ENCODE data around the gene PGRMC2.
A peak's percentile ranks its signal among the peaks of the same experiment; 100 is the strongest.

The PGRMC2 gene

DNA sequence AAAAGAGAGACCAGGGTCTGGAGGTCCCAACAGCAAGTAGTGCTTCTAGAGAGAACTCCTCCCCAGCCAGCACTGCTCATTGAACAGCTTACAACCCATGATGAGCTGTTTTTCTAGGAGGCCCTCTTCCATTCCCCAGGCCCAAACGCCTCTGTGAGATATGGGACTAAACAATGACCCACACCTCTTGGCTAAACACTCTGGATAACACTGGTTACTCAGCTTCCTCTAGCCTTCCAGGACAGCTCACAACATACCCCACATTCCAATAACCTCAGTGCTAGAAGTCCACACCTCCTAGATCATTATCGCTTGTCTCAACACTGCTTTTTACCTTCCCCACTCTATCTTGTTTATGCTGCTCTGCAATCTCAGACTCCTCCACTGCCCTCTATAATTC lies 35.4 kb upstream of the PGRMC2 start:
- TF ChIP-seq FOXP2 (optimal IDR thresholded peaks at IDR 0.05; ENCODE audit: control extremely low read depth, extremely low read length, insufficient read depth) (no peak), EZH2 (IDR thresholded peaks at IDR 0.05) (no peak), POLR2AphosphoS5 (IDR thresholded peaks at IDR 0.05; ENCODE audit: borderline replicate concordance, low read depth, low read length) (no peak)
- Histone ChIP-seq H3K9me3 (ENCODE audit: low read depth, low read length) (no peaks in the 10 kb centered on the region), H3K9ac (ENCODE audit: insufficient read length) (no peak overlapping the region), H3K36me3 (ENCODE audit: insufficient read depth, low read length) (no peaks in the 10 kb centered on the region), H3K27ac (no peak overlapping the region), H3K4me3 (no peak overlapping the region)
- no peak for DNase-seq (ENCODE audit: low read depth, low spot score)

- Histone ChIP-seq H3K4me3 (no peak overlapping the region), H3K9ac (ENCODE audit: insufficient read length) (no peak overlapping the region), H3K9me3 (ENCODE audit: low read depth, low read length) (no peaks in the 10 kb centered on the region), H3K36me3 (ENCODE audit: insufficient read depth, low read length) (no peaks in the 10 kb centered on the region), H3K27ac (no peak overlapping the region)
- no peak for TF ChIP-seq FOXP2 (optimal IDR thresholded peaks at IDR 0.05; ENCODE audit: control extremely low read depth, extremely low read length, insufficient read depth)
- TF ChIP-seq POLR2AphosphoS5 (IDR thresholded peaks at IDR 0.05; ENCODE audit: borderline replicate concordance, low read depth, low read length) = no peak
- no peak for TF ChIP-seq EZH2 (IDR thresholded peaks at IDR 0.05)
- DNase-seq (ENCODE audit: low read depth, low spot score) = no peak
These were observed 34.7 kb upstream of the PGRMC2 start for GRCh38 chr4:128322311-128322710.

- no peak for DNase-seq (ENCODE audit: low read depth, low spot score)
- no peak overlapping the region for H3K9ac ChIP-seq (ENCODE audit: insufficient read length)
- H3K4me3 ChIP-seq = no peak overlapping the region
- no peak overlapping the region for H3K27ac ChIP-seq
- no peaks in the 10 kb centered on the region for H3K36me3 ChIP-seq (ENCODE audit: insufficient read depth, low read length)
- no peaks in the 10 kb centered on the region for H3K9me3 ChIP-seq (ENCODE audit: low read depth, low read length)
- TF ChIP-seq EZH2 (IDR thresholded peaks at IDR 0.05) = no peak
These were observed 33.0 kb upstream of the PGRMC2 start for GRCh38 chr4:128320656-128321055.

GRCh38 chr4:128315756-128316520 lies 28.3 kb upstream of the PGRMC2 start:
- Histone ChIP-seq H3K9me3 (ENCODE audit: low read depth, low read length) (no peaks in the 10 kb centered on the region), H3K4me3 (no peak overlapping the region), H3K9ac (ENCODE audit: insufficient read length) (no peak overlapping the region), H3K36me3 (ENCODE audit: insufficient read depth, low read length) (no peaks in the 10 kb centered on the region), H3K27ac (no peak overlapping the region)
- DNase-seq (ENCODE audit: low read depth, low spot score) = peak; percentile 92
- no peak for TF ChIP-seq FOXP2 (optimal IDR thresholded peaks at IDR 0.05; ENCODE audit: control extremely low read depth, extremely low read length, insufficient read depth)
- no peak for TF ChIP-seq EZH2 (IDR thresholded peaks at IDR 0.05)
- TF ChIP-seq POLR2AphosphoS5 (IDR thresholded peaks at IDR 0.05; ENCODE audit: borderline replicate concordance, low read depth, low read length) = peak; percentile 27; the same call in 1 of the 2 replicates

GRCh38 chr4:128311659-128312403 lies 24.2 kb upstream of the PGRMC2 start:
- H3K36me3 ChIP-seq (ENCODE audit: insufficient read depth, low read length) = no peaks in the 10 kb centered on the region
- no peaks in the 10 kb centered on the region for H3K9me3 ChIP-seq (ENCODE audit: low read depth, low read length)
- H3K4me3 ChIP-seq = no peak overlapping the region
- TF ChIP-seq POLR2AphosphoS5 (IDR thresholded peaks at IDR 0.05; ENCODE audit: borderline replicate concordance, low read depth, low read length) = no peak
- no peak overlapping the region for H3K27ac ChIP-seq
- DNase-seq (ENCODE audit: low read depth, low spot score) = no peak
- no peak overlapping the region for H3K9ac ChIP-seq (ENCODE audit: insufficient read length)

GRCh38 chr4:128310266-128310697 lies 22.7 kb upstream of the PGRMC2 start:
- no peak for DNase-seq (ENCODE audit: low read depth, low spot score)
- TF ChIP-seq FOXP2 (optimal IDR thresholded peaks at IDR 0.05; ENCODE audit: control extremely low read depth, extremely low read length, insufficient read depth) (no peak), POLR2AphosphoS5 (IDR thresholded peaks at IDR 0.05; ENCODE audit: borderline replicate concordance, low read depth, low read length) (no peak), EZH2 (IDR thresholded peaks at IDR 0.05) (no peak)
- no peak overlapping the region for H3K9ac ChIP-seq (ENCODE audit: insufficient read length)
- H3K9me3 ChIP-seq (ENCODE audit: low read depth, low read length) = no peaks in the 10 kb centered on the region
- no peaks in the 10 kb centered on the region for H3K36me3 ChIP-seq (ENCODE audit: insufficient read depth, low read length)
- H3K4me3 ChIP-seq = no peak overlapping the region
- no peak overlapping the region for H3K27ac ChIP-seq

GRCh38 chr4:128309585-128309984 lies 22.0 kb upstream of the PGRMC2 start:
- Histone ChIP-seq H3K27ac (no peak overlapping the region), H3K4me3 (no peak overlapping the region), H3K9ac (ENCODE audit: insufficient read length) (no peak overlapping the region), H3K9me3 (ENCODE audit: low read depth, low read length) (no peaks in the 10 kb centered on the region), H3K36me3 (ENCODE audit: insufficient read depth, low read length) (no peaks in the 10 kb centered on the region)
- no peak for TF ChIP-seq EZH2 (IDR thresholded peaks at IDR 0.05)
- TF ChIP-seq FOXP2 (optimal IDR thresholded peaks at IDR 0.05; ENCODE audit: control extremely low read depth, extremely low read length, insufficient read depth) = no peak
- TF ChIP-seq POLR2AphosphoS5 (IDR thresholded peaks at IDR 0.05; ENCODE audit: borderline replicate concordance, low read depth, low read length) = no peak
- no peak for DNase-seq (ENCODE audit: low read depth, low spot score)

DNA sequence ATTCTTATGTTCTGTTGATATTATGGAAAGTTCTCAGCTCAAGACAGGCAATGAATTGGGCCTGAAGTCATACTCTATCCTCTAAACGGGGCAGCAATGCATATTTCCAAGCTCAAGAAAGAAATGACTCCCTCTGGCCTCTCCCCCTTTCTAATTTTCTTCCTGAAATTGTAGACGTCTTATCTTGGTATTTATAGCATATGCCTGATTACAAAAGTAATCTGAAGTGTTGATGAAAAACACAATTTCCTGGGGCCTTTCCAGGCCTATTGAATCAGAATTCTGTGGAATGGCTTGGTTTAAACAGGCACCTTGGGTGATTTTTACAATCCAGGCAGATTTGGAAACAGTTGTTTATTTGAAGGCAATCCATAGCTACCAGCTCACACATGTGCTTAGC lies 21.4 kb upstream of the PGRMC2 start:
- Histone ChIP-seq H3K27ac (no peak overlapping the region), H3K9me3 (ENCODE audit: low read depth, low read length) (no peaks in the 10 kb centered on the region), H3K36me3 (ENCODE audit: insufficient read depth, low read length) (no peaks in the 10 kb centered on the region), H3K9ac (ENCODE audit: insufficient read length) (no peak overlapping the region), H3K4me3 (no peak overlapping the region)
- no peak for DNase-seq (ENCODE audit: low read depth, low spot score)
- no peak for TF ChIP-seq FOXP2 (optimal IDR thresholded peaks at IDR 0.05; ENCODE audit: control extremely low read depth, extremely low read length, insufficient read depth)
- TF ChIP-seq POLR2AphosphoS5 (IDR thresholded peaks at IDR 0.05; ENCODE audit: borderline replicate concordance, low read depth, low read length) = no peak
- TF ChIP-seq EZH2 (IDR thresholded peaks at IDR 0.05) = no peak

All from SK-N-MC (cell line).